OCI-LY3 (cell line): ENCODE results near the gene NCOA4.
"Not testable (repeated sequence)": the region's sequence is repeated elsewhere in the genome, so short reads cannot be mapped to it uniquely, and the experiment has no call there.

Experiments used
- EZH2phosphoT487 ChIP-seq: fragments of 200-600 bp; shearing (Covaris generic); IDR thresholded peaks from 2 replicates; pipeline ENCODE4 v1.6.1; 2018; ENCODE audit warnings: antibody characterized with exemption, mixed run types, low read depth
- TF ChIP-seq, protein P1 (sequence below): fragments of 200-600, 300-600 bp; sonication (generic); IDR thresholded peaks from 2 replicates; pipeline ENCODE4 v1.5.1; 2014; ENCODE audit warnings: antibody characterized with exemption, low read length, low read depth

DNA sequence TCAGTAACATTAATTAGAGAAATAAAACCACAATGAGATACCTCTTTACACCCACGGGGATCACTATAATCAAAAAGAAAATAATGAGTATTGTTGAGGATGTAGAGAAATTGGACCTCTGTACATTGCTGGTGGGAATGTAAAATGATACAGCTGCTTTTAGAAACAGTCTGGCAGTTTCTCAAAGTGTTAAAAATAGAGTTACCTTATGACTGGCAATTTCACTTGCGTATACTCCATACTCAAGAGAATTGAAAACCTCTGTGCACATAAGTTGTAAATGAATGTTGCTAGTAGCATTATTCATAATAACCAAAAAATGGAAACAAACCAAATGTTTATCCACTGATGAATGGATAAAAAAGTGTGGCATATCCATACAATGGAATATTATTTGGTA is 51.9 kb downstream of the NCOA4 start:
- TF ChIP-seq, protein P1, sequence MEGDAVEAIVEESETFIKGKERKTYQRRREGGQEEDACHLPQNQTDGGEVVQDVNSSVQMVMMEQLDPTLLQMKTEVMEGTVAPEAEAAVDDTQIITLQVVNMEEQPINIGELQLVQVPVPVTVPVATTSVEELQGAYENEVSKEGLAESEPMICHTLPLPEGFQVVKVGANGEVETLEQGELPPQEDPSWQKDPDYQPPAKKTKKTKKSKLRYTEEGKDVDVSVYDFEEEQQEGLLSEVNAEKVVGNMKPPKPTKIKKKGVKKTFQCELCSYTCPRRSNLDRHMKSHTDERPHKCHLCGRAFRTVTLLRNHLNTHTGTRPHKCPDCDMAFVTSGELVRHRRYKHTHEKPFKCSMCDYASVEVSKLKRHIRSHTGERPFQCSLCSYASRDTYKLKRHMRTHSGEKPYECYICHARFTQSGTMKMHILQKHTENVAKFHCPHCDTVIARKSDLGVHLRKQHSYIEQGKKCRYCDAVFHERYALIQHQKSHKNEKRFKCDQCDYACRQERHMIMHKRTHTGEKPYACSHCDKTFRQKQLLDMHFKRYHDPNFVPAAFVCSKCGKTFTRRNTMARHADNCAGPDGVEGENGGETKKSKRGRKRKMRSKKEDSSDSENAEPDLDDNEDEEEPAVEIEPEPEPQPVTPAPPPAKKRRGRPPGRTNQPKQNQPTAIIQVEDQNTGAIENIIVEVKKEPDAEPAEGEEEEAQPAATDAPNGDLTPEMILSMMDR: not testable (repeated sequence)
- not testable (repeated sequence) for TF ChIP-seq EZH2phosphoT487
